Measurements from ENCODE around the gene RFC1. TPM values are rescaled to one million over a fixed set of nuclear protein-coding genes. Genes with fewer than 3 reads are reported as not detected.

The RFC1 gene
- polyA plus RNA-seq, 3 donors, result 8.7 to 15.0 (median 14.6) TPM

DNA sequence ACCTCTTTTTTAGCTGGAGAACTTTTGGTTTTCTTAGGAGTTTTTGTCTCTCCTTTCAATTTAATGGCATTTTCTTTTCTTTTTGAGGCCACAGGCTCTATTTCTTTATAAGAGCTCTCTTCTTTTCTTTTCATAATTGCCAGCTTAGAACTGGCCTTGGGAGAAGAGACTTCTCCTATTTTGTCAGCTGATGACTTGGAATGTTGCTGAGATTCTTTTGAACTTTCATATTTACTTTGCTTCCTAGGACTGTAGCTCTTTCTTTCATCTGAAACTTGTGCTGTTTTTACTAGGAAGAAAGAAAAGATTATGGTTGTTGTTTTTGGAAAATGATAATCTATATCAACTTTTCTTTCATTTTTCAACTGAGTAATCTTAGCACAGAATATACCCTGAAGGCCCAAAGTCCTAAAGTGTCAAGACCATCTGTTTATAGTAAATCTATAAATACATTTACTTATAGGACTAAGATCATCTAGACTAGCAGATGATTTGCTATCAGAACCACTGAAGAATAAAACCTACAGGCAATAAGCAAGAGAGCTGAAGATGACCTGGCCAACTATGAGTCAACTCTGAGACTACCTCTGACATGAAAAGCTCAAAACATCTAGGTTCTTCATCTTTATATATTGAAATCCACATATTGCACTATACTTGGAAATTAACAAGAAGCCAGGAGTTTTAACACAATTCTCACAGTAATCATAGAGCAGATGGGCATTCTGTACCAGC lies 45.6 kb downstream of the RFC1 start:
- H3K27me3 Mint-ChIP-seq (ENCODE audit: low read depth in 3 of 3), result no peaks in the 10 kb centered on the region
- DNase-seq, result no peak
- Histone ChIP-seq H4K20me1 (ENCODE audit: insufficient read depth, low read length) (no peaks in the 10 kb centered on the region), H3K4me1 (ENCODE audit: control insufficient read depth in 1 of 2, insufficient read depth in 2 of 2, low read length in 2 of 2) (no peaks in the 10 kb centered on the region), H3K79me2 (ENCODE audit: insufficient read depth, low read length) (no peaks in the 10 kb centered on the region), H3K27me3 (ENCODE audit: control insufficient read depth in 2 of 2, insufficient read depth in 2 of 2, low read length in 2 of 2) (no peaks in the 10 kb centered on the region), H3K9me3 (replicated peaks in 1 of 2; ENCODE audit: control insufficient read depth in 1 of 2, insufficient read depth in 1 of 2, low read length in 2 of 2) (no peaks in the 10 kb centered on the region), H3K9ac (ENCODE audit: insufficient read depth, low read length, poor library complexity, severe bottlenecking) (no peak overlapping the region), H3K36me3 (replicated peaks in 1 of 2; ENCODE audit: control insufficient read depth in 1 of 2, insufficient read depth in 2 of 2, low read length in 2 of 2) (peaks cover 70 to 99% of the 10 kb centered on the region in 2 donors), H3K27ac (ENCODE audit: low read depth in 1 of 2, low read length in 2 of 2) (no peak overlapping the region), H2AFZ (ENCODE audit: insufficient read depth, low read depth, low read length, poor library complexity, severe bottlenecking) (no peak overlapping the region), H3K4me3 (replicated peaks in 1 of 3; ENCODE audit: low read depth in 2 of 3, low read length in 3 of 3) (no peak overlapping the region), H3K4me2 (replicated peaks; ENCODE audit: extremely low read depth, low read length, poor library complexity, severe bottlenecking) (no peak overlapping the region)
- H3K4me1 Mint-ChIP-seq, result no peaks in the 10 kb centered on the region
- no peak overlapping the region for H3K4me3 Mint-ChIP-seq
- intact Hi-C loops (cut with micrococcal nuclease), result no loop called here
- no peaks in the 10 kb centered on the region for H3K9me3 Mint-ChIP-seq
- peaks cover 53 to 67% of the 10 kb centered on the region in 2 donors for H3K36me3 Mint-ChIP-seq
- TF ChIP-seq, protein P1, sequence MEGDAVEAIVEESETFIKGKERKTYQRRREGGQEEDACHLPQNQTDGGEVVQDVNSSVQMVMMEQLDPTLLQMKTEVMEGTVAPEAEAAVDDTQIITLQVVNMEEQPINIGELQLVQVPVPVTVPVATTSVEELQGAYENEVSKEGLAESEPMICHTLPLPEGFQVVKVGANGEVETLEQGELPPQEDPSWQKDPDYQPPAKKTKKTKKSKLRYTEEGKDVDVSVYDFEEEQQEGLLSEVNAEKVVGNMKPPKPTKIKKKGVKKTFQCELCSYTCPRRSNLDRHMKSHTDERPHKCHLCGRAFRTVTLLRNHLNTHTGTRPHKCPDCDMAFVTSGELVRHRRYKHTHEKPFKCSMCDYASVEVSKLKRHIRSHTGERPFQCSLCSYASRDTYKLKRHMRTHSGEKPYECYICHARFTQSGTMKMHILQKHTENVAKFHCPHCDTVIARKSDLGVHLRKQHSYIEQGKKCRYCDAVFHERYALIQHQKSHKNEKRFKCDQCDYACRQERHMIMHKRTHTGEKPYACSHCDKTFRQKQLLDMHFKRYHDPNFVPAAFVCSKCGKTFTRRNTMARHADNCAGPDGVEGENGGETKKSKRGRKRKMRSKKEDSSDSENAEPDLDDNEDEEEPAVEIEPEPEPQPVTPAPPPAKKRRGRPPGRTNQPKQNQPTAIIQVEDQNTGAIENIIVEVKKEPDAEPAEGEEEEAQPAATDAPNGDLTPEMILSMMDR (IDR thresholded peaks at IDR 0.05), result no peak
- no peak overlapping the region for H3K27ac Mint-ChIP-seq

DNA sequence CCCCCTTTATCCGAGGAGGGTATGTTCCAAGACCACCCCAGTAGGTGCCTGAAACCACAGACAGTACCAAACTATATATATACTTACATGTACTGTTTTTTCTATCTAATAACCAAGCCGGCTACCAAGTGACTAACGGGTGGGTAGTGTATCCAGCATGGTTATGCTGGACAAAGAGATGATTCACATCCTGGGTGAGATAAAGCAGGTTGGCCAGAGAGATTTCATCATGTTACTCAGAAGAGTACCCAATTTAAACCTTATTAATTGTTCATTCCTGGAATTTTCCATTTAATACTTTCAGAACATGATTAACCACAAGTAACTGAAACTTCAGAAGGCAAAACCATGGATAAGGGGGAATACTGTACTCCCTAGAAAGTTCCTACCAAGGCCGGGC lies 46.5 kb downstream of the RFC1 start:
- peaks cover 47 to 59% of the 10 kb centered on the region in 2 donors for H3K36me3 Mint-ChIP-seq
- H3K27me3 ChIP-seq (ENCODE audit: control insufficient read depth in 2 of 2, insufficient read depth in 2 of 2, low read length in 2 of 2), result no peaks in the 10 kb centered on the region
- no peaks in the 10 kb centered on the region for H3K79me2 ChIP-seq (ENCODE audit: insufficient read depth, low read length)
- no peak overlapping the region for H2AFZ ChIP-seq (ENCODE audit: insufficient read depth, low read depth, low read length, poor library complexity, severe bottlenecking)
- no peak overlapping the region for H3K9ac ChIP-seq (ENCODE audit: insufficient read depth, low read length, poor library complexity, severe bottlenecking)
- H4K20me1 ChIP-seq (ENCODE audit: insufficient read depth, low read length), result no peaks in the 10 kb centered on the region
- TF ChIP-seq, protein P1 (IDR thresholded peaks at IDR 0.05), result no peak
- H3K4me1 Mint-ChIP-seq, result no peaks in the 10 kb centered on the region
- intact Hi-C loops (cut with micrococcal nuclease), result no loop called here
- H3K4me1 ChIP-seq (ENCODE audit: control insufficient read depth in 1 of 2, insufficient read depth in 2 of 2, low read length in 2 of 2), result no peaks in the 10 kb centered on the region
- DNase-seq, result no peak
- no peaks in the 10 kb centered on the region for H3K27me3 Mint-ChIP-seq (ENCODE audit: low read depth in 3 of 3)
- no CpG with 5 or more reads among the region's 4 CpGs for WGBS (ENCODE audit: insufficient coverage)
- no peak overlapping the region for H3K4me3 Mint-ChIP-seq
- no peak overlapping the region for H3K4me2 ChIP-seq (replicated peaks; ENCODE audit: extremely low read depth, low read length, poor library complexity, severe bottlenecking)
- no peak overlapping the region for H3K4me3 ChIP-seq (replicated peaks in 1 of 3; ENCODE audit: low read depth in 2 of 3, low read length in 3 of 3)
- no peak overlapping the region for H3K27ac Mint-ChIP-seq
- peaks cover 68 to 98% of the 10 kb centered on the region in 2 donors for H3K36me3 ChIP-seq (replicated peaks in 1 of 2; ENCODE audit: control insufficient read depth in 1 of 2, insufficient read depth in 2 of 2, low read length in 2 of 2)
- H3K9me3 ChIP-seq (replicated peaks in 1 of 2; ENCODE audit: control insufficient read depth in 1 of 2, insufficient read depth in 1 of 2, low read length in 2 of 2), result no peaks in the 10 kb centered on the region
- H3K27ac ChIP-seq (ENCODE audit: low read depth in 1 of 2, low read length in 2 of 2), result no peak overlapping the region
- H3K9me3 Mint-ChIP-seq, result no peaks in the 10 kb centered on the region

Data from CD14-positive monocyte (primary cell).